ENCODE results near the gene STAG2. TPM values are rescaled to one million over a fixed set of nuclear protein-coding genes. Genes with fewer than 3 reads are reported as not detected.

Gene STAG2
- total and polyA plus RNA-seq, 3 donors from 2014 or later: 9.4 to 26.7 (median 17.6) TPM

- H3K27ac ChIP-seq: no peak overlapping the region
- H3K9me3 ChIP-seq: no peaks in the 10 kb centered on the region
- TF ChIP-seq CTCF (IDR thresholded peaks at IDR 0.05) (no peak), POLR2A (IDR thresholded peaks at IDR 0.05) (no peak)
- no peak for DNase-seq
- intact Hi-C loops (cut with DNase I; ENCODE audit: low total_unique reads): no loop called here
- H3K4me1 ChIP-seq: no peaks in the 10 kb centered on the region
- H3K36me3 ChIP-seq (ENCODE audit: low read depth, missing control alignments): no peaks in the 10 kb centered on the region
- no peaks in the 10 kb centered on the region for H3K27me3 ChIP-seq
- H3K4me3 ChIP-seq: no peak overlapping the region
- 55 to 82% methylated on average over 2 of the region's 2 CpGs for WGBS, 2 donors
These were observed 123.6 kb downstream of the STAG2 start for GRCh38 chrX:124085063-124085462.

GRCh38 chrX:124086411-124086810 lies 124.9 kb downstream of the STAG2 start:
- 86 to 89% methylated on average over 7 of the region's 7 CpGs for WGBS, 2 donors
- no peaks in the 10 kb centered on the region for H3K27me3 ChIP-seq
- H3K36me3 ChIP-seq (ENCODE audit: low read depth, missing control alignments): no peaks in the 10 kb centered on the region
- TF ChIP-seq CTCF (IDR thresholded peaks at IDR 0.05) (no peak), POLR2A (IDR thresholded peaks at IDR 0.05) (no peak)
- DNase-seq: no peak
- intact Hi-C loops (cut with DNase I; ENCODE audit: low total_unique reads): no loop called here
- H3K9me3 ChIP-seq: no peaks in the 10 kb centered on the region
- H3K4me3 ChIP-seq: no peak overlapping the region
- H3K27ac ChIP-seq: no peak overlapping the region
- no peaks in the 10 kb centered on the region for H3K4me1 ChIP-seq

- intact Hi-C loops (cut with DNase I; ENCODE audit: low total_unique reads): no loop called here
- no peak for DNase-seq
- Histone ChIP-seq H3K9me3 (no peaks in the 10 kb centered on the region), H3K4me3 (no peak overlapping the region), H3K4me1 (no peaks in the 10 kb centered on the region), H3K27ac (no peak overlapping the region), H3K36me3 (ENCODE audit: low read depth, missing control alignments) (no peaks in the 10 kb centered on the region), H3K27me3 (no peaks in the 10 kb centered on the region)
- TF ChIP-seq POLR2A (IDR thresholded peaks at IDR 0.05) (no peak), CTCF (IDR thresholded peaks at IDR 0.05) (no peak)
- WGBS, 2 donors: 74 to 77% methylated on average over 6 of the region's 6 CpGs
These were observed 125.7 kb downstream of the STAG2 start for GRCh38 chrX:124087000-124087746.

- H3K27ac ChIP-seq: no peak overlapping the region
- DNase-seq: no peak
- intact Hi-C loops (cut with DNase I; ENCODE audit: low total_unique reads): no loop called here
- no peaks in the 10 kb centered on the region for H3K9me3 ChIP-seq
- H3K4me1 ChIP-seq: no peaks in the 10 kb centered on the region
- H3K27me3 ChIP-seq: no peaks in the 10 kb centered on the region
- H3K4me3 ChIP-seq: no peak overlapping the region
- WGBS, 2 donors: 94 to 100% methylated on average over 4 of the region's 4 CpGs
- no peak for TF ChIP-seq POLR2A (IDR thresholded peaks at IDR 0.05)
- no peak for TF ChIP-seq CTCF (IDR thresholded peaks at IDR 0.05)
- no peaks in the 10 kb centered on the region for H3K36me3 ChIP-seq (ENCODE audit: low read depth, missing control alignments)
These were observed 131.7 kb downstream of the STAG2 start for GRCh38 chrX:124093222-124093621.

GRCh38 chrX:124097116-124097515 lies 135.6 kb downstream of the STAG2 start:
- Histone ChIP-seq H3K4me3 (no peak overlapping the region), H3K36me3 (ENCODE audit: low read depth, missing control alignments) (no peaks in the 10 kb centered on the region), H3K9me3 (no peaks in the 10 kb centered on the region), H3K27me3 (no peaks in the 10 kb centered on the region), H3K27ac (no peak overlapping the region), H3K4me1 (no peaks in the 10 kb centered on the region)
- DNase-seq: no peak
- 66 to 92% methylated on average over 1 to 2 of the region's 2 CpGs for WGBS, 2 donors
- intact Hi-C loops (cut with DNase I; ENCODE audit: low total_unique reads): no loop called here
- TF ChIP-seq POLR2A (IDR thresholded peaks at IDR 0.05) (no peak), CTCF (IDR thresholded peaks at IDR 0.05) (no peak)
